Activated gamma-delta T cell (primary cell): Measurements from ENCODE around the gene AK8.
"Not testable (repeated sequence)": the region's sequence is repeated elsewhere in the genome, so short reads cannot be mapped to it uniquely, and the experiment has no call there.

Experiments used
- DNase-seq: peaks from one replicate; lab custom pipeline; 2025; lab: John Stamatoyannopoulos, UW

AK8 gene

DNA sequence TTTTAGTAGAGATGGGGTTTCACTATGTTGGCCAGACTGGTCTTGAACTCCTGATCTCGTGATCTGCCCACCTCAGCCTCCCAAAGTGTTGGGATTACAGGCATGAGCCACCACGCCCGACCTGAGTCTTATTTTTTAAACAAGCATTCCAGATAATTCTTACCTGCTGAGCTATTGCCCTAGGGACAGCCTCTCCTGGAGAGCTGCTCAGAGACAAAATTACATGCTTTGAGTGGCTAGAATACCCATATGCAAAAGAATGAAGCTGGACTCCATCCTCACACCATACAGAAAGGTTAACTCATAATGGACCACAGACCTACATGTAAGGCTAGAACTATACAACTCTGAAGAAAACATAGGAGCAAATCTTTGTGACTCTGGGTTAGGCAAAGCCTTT, 166.2 kb downstream of the AK8 start:
- no peak for DNase-seq

DNA sequence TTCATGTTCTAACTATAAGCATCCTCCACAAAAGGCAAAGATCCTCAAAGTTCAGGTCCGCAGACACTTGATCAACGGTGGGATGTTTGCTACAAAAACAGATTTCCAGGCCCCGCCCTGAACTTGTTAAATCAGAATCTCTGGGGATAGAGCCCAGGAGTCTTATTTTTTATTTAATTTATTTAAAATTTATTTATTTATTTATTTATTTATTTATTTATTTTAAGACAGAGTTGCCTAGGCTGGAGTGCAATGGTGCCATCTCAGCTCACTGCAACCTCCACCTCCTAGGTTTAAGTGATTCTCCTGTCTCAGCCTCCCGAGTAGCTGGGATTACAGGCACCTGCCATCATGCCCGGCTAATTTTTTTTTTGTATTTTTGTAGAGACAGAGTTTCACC, 166.9 kb downstream of the AK8 start:
- not testable (repeated sequence) for DNase-seq

DNA sequence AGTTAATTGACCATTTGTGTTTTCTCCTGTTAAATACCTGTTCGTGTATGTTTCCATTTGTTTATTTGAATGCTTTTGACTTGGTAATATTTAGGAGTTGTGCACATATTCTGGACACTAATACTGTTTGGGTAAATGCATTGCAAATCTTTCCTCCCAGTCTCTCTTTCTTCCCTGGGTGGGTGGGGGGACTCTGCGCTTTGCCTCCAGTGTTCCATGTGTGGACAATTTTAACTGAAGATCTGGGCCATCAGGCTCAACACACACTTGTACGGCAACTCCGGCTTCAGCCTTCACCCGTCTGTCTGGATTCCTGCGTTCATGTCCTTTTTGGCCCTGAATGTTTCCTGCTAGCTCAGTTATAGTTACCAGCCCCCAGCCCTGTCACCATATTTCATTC, 167.8 kb downstream of the AK8 start:
- no peak for DNase-seq

DNA sequence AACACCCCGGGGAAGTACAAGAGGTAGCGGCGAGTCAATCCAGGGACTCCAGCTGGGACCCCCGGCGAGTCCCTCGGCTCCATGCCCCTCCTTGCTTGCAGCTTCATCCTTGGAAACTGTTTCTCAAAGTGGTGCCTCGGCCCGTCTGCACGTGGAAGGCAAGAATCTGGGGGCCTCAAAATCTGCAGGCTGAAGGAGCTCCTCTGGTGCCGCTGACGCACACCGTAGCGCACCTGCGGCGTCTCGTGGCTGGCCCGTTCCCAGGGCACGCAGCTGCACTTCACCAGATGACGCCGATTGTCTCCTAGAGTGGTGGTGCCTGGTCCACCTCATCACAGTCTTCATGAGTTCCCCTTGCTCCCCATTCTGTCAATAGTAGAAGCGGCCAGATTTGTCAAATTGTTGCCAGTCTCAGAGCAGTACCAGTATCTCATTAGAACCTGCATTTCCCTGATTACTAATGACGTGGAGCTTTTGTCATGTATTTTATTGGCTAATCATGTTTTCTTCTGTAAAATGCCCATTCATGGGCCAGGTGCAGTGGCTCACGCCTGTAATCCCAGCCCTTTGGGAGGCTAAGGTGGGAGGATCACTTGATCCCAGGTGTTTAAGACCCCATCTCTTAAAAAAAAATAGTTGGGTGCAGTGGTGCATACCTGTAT, 169.2 kb downstream of the AK8 start:
- no peak for DNase-seq

DNA sequence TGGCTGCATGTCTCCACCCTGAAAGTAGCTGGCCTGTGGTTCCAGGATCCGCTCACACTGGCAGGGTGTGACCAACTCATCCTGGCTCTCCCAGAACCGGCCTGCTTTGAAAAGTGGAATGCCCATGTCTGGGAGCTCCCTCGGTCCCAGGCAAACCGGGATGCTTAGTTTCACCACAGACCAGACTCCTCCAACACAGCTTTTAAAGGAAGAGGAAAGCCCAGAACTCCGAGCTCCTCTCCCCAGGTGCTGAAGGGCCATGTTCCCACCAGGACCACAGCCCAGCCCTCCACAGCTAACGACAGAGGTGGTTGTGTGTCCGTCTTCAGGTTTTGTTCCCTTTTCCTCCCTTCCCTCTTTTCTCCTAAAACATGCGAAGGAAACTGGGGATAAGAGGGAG, 169.8 kb downstream of the AK8 start:
- no peak for DNase-seq

DNA sequence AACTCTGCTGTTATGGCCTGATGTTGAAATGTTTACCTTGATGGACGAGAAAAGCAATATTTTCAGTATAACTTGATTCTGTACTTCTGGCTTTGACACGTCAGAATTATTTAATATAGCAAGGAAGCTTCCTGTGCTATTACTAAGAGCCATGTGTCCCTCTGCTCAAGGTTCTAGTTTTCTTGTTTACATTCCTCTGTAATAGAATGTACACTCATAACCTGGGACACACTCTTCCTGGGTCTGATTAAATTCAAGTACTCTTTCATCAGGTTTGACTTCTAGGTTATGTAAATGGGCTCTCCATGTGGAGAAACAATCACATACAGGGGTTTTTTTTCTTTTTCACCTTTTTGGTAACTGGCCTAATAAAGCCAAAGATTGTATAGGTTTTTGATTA, 174.7 kb downstream of the AK8 start:
- no peak for DNase-seq

DNA sequence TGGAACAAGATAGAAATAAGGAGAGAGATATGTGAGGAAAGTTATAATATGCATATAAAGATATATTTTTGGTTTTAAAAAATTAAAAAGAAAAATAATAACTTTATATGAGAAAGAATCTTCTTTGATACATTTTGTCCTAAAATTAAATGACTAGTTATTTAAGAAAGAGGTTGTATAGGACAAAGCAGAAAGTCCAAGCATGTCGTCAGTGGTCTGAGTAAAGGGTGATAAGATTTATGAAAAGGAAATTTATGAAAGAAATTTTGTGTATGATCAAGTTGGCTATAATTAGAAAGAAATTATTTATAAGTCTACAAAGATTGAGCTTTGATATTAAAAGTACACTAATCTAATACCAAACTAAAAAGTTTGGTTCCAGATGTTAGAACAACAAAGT, 175.8 kb downstream of the AK8 start:
- DNase-seq, result no peak

DNA sequence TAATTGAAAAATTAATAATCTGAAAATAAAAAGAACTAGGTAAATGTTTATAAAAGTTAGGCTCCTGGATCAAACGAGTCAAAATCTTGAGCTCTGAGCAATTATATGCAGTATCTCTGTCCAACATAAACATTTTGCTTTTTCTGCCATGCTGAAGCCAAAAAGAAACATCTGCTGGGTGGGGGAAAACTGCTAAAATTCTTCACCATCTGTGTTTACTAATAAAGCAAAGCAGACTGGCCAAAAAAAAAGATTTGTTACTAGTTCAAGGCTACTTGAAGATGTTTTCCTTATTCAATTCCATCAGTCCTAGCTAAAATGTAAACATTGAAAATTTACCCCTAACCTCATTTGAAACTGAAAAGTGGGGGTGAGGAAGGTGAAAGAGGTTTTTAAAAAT, 178.1 kb downstream of the AK8 start:
- no peak for DNase-seq

DNA sequence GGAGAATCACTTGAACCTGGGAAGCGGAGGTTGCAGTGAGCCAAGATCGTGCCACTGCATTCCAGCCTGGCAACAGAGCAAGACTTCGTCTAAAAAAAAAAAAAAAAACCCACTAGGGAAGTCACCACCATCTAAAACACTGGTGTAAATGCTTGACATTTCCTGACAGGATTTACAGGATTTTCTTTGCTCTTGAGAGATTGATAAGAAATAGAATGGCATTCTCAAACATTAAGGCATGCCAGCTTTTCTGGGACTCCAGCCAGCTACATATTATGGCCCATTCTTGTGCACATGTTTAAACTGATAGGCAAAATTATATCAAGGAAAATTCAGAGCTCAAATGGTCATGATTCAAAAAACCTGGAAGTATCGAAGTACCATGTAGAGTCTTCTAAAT, 179.1 kb downstream of the AK8 start:
- no peak for DNase-seq

DNA sequence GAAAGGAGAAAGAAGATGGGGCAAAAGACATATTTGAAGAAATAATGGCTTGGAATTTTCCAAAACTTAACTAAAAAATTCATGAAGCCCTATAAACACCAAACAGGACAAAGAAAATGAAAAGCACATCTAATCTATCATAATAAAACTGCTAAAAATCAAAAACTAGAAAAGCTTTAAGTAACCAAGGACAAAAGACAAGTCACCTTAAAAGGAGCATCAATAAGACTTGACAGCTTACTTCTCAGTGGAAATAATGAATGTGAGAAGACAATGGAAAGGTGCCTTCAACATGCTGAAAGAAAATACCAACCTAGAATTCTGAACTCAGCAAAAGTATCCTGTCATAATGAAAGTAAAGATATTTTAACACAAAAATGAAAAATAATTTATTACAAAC, 180.9 kb downstream of the AK8 start:
- no peak for DNase-seq

DNA sequence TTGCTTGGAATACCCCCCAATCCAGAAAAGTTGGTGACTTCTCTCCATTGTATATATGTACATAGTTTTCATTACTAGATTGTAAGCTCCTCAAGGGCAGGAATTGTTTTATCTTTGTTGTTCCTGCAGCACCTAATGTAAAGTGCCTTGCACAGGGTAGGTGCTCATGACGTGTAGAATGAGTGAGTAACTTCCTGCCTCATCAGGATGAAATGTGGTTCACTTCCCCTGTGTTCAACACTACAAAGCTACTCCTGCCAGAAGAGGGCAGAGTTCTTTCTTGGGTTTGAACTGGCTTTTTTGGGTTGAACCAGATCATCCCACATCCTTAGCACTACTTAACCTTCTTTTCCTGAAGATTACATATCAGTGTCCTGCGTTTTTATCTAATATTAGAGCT, 183.9 kb downstream of the AK8 start:
- DNase-seq, result no peak

DNA sequence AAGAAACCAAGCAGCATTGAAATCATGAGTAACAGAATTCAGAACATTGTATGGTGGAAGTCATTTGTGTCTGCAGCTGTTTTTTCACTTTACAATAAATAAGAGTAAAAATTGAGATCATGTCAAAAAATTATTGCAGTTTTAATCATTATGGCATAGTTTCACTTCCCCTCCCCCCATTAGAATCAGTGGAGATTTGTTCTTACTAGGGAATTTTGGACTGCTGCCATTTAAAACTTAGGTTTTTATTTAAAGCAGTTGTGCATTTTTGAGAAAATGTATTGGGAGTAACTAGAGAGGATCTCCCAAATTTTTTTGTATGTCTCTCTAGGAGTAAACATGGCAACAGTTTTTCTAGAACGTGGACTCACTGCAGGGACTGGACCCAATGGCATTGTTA, 187.4 kb downstream of the AK8 start:
- DNase-seq, result no peak

DNA sequence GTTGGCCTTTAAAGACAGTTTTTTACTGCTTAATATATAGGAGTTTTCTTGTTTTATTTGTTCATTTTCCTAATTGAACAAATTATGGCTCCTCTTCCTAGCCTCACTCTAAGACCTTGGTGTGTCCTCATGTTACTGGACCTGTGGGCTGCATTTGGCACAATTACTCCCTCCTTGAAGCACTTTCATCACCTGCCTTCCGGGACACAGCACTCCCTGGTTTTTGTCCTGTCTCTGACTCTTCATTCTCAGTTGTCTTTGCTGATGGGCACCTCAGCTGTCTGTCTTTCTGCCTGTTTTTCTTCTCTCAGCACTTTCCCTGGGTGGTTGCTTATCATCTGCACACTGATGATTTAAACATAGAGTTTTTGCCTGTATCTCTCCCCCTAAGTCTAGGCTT, 194.2 kb downstream of the AK8 start:
- DNase-seq, result no peak

DNA sequence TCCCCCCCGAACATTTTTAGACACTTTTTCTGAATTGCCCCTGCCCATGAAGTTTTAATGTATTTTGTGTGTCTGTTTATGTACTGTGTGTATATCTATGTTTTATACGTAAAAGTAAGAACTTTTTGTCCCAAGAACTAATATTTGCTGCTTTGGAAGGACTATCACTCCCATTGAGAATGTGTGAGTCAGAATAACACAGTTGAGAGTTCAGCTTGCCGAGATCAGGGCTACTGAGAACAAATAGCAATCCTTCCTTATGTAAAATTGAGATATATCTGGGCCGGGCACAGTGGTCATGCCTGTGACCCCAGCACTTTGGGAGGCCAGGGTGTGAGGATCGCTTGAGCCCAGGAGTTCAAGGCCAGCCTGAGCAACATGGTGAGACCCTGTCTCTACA, 196.5 kb downstream of the AK8 start:
- no peak for DNase-seq

DNA sequence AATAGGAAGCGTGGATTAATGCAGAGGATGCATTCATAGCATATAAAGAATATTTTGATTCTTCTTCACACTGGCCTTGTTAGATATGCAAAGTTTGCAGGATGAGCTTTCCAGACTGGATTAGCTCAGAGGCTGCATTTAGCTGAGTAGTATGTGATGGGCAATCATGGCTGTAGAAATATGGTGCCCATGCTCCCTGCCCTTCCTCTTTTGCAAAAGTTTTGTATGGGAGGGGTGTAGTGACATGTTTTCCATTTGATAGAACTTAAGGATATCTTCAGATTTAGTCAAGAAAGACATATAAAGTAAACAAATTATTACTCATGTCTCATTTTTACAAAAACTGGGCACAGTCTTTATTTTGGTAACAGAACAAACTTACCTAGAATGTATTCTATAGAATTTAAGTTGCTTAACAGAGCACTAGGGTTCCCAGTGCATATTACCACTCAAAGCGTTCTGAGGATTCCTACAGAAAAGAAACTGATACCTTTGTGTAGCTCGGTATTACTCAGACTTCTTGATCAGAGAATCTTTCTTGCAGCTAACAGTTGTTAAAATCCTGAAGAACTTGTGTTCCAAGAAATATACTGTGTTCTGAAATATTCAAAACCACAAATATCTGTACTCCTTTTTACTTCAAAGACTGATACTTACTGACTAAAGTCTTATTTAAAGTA, 198.0 kb downstream of the AK8 start:
- no peak for DNase-seq

DNA sequence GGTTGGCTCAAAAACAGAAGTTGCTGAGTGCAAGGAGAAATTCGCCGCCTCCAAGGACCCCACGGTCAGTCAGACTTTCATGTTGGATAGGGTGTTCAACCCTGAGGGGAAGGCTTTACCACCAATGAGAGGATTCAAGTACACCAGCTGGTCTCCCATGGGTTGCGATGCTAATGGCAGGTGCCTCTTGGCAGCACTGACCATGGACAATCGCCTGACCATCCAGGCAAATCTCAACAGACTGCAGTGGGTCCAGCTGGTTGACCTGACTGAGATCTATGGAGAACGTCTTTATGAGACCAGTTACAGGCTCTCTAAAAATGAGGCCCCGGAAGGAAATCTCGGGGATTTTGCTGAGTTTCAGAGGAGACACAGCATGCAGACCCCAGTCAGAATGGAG, 200.1 kb downstream of the AK8 start:
- DNase-seq, result no peak
